ENCODE data around the gene CPLX4. TPM values are rescaled to one million over a fixed set of nuclear protein-coding genes. Genes with fewer than 3 reads are reported as not detected.
"Not testable (repeated sequence)": the region's sequence is repeated elsewhere in the genome, so short reads cannot be mapped to it uniquely, and the experiment has no call there.

The CPLX4 gene
- total RNA-seq, 1 donor from 2014 or later = not detected

- intact Hi-C loops (cut with DNase I) = no loop called here
- DNase-seq (ENCODE audit: low spot score) = no peak
Observed at GRCh38 chr18:59272221-59272888, 46.1 kb downstream of the CPLX4 start.

- DNase-seq (ENCODE audit: low spot score) = no peak
- intact Hi-C loops (cut with DNase I) = no loop called here
Observed at GRCh38 chr18:59271606-59272220, 46.7 kb downstream of the CPLX4 start.

DNA sequence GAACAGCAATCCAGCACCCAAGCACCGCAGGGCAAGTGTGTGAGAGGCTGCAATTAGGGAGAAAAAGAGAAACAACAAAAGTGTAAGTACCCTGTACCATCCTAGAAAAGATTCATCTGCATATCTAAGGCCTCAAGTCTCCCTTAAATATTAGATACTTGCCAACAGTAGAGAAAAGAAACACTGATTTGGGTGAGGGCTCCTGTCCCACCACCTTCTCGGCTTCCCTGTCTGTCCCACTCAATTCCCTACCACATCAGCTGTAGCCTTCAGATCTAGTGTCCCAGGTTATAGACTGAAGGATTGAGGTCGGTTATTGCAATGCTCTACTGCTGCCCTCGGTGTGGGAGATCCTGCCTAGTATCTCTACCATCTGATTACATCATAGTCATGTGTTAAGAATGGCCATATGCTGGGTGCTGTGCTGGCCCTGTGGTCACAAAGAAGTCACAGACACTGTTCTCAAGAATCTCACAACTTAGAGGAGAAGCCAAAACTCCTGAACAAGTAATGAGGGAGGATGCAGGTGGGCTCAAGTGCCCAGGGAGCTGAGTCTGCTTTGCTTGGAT is 47.7 kb downstream of the CPLX4 start:
- no peak for DNase-seq (ENCODE audit: low spot score)
- intact Hi-C loops (cut with DNase I) = no loop called here

GRCh38 chr18:59269563-59270119 is 48.8 kb downstream of the CPLX4 start:
- no peak for DNase-seq (ENCODE audit: low spot score)
- intact Hi-C loops (cut with DNase I) = no loop called here

DNA sequence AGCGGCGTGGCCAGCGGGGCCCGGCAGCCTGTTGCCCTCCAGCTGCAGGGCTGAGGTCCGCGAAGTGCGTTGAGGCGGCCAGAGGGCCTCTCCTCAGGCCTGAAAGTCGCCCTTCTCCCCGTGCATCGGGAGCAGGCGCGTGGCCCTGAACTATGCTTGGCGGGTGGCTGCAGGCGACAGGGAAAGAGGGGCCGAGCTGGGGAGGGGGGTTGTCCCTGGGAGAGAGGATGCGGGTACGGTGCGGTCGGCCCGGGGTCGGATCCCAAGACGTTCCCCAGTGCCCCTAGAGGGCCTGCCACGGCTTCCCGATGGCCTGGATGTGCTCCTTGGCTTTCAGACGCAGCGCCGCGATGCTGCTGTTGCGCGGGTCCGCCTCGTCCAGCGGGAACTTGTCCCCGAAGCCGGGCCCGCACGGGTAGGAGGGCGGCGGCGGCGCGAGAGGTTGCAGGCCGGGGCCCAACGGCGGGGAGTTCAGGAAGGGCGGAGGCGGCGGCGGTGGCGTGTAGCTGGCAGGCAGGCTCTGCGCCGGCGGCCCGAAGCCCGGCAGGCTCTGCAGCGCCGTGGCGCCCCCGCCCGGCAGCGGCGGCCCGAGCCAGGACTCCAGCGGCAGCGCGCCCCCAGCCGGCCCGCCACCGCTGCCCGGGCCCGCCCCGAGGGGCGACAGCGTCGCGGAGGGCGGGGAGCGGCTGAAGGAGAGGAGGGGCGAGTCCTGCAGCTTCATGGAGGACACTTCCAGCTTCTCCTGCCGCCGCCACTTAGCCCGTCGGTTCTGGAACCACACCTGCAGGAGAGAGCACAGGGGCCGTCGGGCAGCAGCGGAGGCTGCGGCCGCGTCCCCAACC is 49.5 kb downstream of the CPLX4 start:
- DNase-seq (ENCODE audit: low spot score) = no peak
- intact Hi-C loops (cut with DNase I) = no loop called here

DNA sequence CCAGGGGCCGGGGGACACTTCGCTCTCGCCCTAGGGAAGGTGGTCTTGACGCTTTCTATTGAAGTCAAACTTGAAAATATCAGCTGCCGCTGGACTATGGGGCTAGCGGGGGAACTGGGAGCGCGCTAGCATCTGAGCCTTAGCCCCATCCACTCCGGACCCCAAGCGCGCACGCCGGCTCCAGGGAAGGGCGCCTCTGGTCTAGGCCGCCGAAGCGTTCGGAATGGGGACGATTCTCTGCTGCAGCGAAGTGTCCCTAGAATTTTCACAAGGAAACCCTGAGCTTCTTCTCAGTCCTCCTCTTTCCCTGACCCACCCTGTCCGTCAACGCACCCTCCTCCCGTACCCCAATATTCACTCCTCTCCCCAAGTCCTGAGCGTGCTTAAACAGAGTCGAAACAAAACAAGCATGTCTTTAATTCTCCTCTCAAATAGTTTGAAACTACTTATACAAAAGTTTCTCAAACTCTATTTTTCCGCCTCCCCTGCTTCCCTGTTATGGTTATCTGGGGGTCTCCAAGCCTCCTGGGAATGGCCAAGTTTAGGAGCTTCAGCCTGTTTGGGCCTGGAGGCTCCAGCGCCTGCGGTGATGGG is 50.2 kb downstream of the CPLX4 start:
- no peak for DNase-seq (ENCODE audit: low spot score)
- intact Hi-C loops (cut with DNase I) = no loop called here

- DNase-seq (ENCODE audit: low spot score) = no peak
- intact Hi-C loops (cut with DNase I) = no loop called here
Observed at GRCh38 chr18:59267503-59268126, 50.8 kb downstream of the CPLX4 start.

DNA sequence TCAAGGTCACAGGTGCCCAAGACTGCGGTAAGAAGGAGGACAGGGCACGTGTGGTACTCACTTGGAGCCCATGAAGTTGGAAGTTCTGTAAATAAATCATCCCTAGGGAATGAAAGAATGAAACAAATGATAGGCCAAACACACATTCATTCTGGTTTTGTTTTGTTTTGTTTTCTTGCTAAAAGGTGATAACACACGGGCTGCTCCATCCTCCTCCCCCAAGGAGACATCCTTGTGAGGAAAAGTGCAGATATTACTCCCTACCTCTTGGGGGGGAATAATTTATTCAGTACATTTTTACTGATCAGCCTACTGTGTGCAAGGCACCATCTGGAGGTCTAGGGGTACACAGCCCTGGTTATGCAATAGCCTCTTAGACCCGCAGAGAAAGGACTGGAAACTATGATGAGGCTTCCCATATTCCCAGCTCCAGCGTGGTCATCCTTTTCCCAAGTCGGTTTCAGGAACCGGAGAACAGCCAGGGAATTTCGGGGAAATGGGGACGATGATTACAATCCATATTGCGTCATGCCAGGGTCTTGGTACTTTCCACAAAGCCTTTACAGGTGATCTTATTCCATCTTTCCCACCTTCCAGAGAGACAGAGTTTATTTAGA is 51.5 kb downstream of the CPLX4 start:
- no peak for DNase-seq (ENCODE audit: low spot score)

DNA sequence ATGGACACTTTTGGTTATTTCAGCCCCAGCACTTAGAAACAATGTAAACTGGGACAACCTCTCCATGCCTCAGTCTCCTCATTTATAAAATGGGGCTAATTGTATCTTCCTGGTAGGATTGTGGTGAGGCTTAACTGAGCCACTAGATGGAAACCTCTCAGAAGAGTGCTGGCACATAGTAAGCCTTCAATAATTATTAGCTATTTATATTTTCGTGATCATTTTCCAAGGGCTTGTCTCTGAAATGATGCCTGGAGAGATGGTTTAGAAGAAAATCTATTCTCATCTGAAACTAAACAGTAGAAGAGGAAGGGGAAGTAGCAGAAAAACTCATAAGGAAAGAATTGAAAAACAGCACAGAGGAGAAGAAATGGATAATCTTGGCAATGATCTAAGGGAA is 52.0 kb downstream of the CPLX4 start:
- intact Hi-C loops (cut with DNase I) = no loop called here
- no peak for DNase-seq (ENCODE audit: low spot score)

More for the DNA sequence above, 51.5 kb downstream of the CPLX4 start:
- intact Hi-C loops (cut with DNase I) = no loop called here

- DNase-seq (ENCODE audit: low spot score) = no peak
Observed at GRCh38 chr18:59265974-59266369, 52.5 kb downstream of the CPLX4 start.

GRCh38 chr18:59265246-59265973 is 53.0 kb downstream of the CPLX4 start:
- intact Hi-C loops (cut with DNase I) = no loop called here
- no peak for DNase-seq (ENCODE audit: low spot score)

More at GRCh38 chr18:59265974-59266369, 52.5 kb downstream of the CPLX4 start:
- intact Hi-C loops (cut with DNase I) = no loop called here

GRCh38 chr18:59264651-59265245 is 53.7 kb downstream of the CPLX4 start:
- intact Hi-C loops (cut with DNase I) = no loop called here
- no peak for DNase-seq (ENCODE audit: low spot score)

DNA sequence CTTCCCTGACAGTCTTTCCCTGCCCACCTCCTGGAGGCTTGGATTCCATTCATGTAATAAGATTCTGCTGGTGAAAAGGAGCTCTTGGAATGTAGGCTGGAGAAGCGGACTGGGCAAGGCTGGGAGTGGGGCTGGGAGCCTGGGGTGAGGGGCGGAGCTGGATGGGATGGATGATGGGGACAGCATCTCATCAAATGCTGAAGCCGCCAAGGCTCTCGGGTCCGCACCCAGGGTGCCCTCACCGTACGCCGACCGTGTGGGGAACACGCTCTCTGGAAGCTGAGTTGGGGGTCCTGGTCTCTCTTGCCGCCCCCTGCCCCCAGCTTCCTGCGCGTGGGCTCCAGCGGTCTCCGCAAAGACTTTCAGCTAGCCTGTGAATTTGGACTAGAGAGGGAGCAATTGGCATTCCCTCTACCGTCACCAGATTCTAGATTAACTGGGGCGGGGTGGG is 54.3 kb downstream of the CPLX4 start:
- no peak for DNase-seq (ENCODE audit: low spot score)
- intact Hi-C loops (cut with DNase I) = no loop called here

- intact Hi-C loops (cut with DNase I) = no loop called here
- no peak for DNase-seq (ENCODE audit: low spot score)
Observed at GRCh38 chr18:59263661-59264060, 54.8 kb downstream of the CPLX4 start.

- DNase-seq (ENCODE audit: low spot score); intact Hi-C loops (cut with DNase I): not testable (repeated sequence)
Observed at GRCh38 chr18:59262243-59262642, 56.2 kb downstream of the CPLX4 start.

DNA sequence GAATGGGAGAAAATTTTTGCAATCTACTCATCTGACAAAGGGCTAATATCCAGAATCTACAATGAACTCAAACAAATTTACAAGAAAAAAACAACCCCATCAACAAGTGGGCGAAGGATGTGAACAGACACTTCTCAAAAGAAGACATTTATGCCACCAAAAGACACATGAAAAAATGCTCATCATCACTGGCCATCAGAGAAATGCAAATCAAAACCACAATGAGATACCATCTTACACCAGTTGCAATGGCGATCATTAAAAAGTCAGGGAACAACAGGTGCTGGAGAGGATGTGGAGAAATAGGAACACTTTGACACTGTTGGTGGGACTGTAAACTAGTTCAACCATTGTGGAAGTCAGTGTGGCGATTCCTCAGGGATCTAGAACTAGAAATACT is 56.6 kb downstream of the CPLX4 start:
- intact Hi-C loops (cut with DNase I); DNase-seq (ENCODE audit: low spot score): not testable (repeated sequence)

DNA sequence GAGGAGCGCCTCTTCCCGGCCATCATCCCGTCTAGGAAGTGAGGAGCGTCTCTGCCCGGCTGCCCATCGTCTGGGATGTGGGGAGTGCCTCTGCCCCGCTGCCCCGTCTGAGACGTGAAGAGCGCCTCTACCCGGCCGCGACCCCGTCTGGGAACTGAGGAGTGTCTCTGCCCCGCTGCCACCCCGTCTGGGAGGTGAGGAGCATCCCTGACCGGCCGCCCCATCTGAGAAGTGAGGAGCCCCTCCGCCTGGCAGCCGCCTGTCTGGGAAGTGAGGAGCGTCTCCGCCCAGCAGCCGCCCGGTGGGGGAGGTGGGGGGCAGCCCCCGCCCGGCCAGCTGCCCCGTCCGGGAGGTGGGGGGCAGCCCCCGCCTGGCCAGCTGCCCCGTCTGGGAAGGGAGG is 63.0 kb downstream of the CPLX4 start:
- DNase-seq (ENCODE audit: low spot score); intact Hi-C loops (cut with DNase I): not testable (repeated sequence)
